CD4-positive, alpha-beta T cell treated with Interferon gamma for 1 hour (primary cell): ENCODE results near the gene CPN1.
"Not testable (repeated sequence)": the region's sequence is repeated elsewhere in the genome, so short reads cannot be mapped to it uniquely, and the experiment has no call there.

Source experiments
- DNase-seq: peaks from one replicate; pipeline ENCODE4 v3.0.0-alpha.2; 2020

The CPN1 gene

DNA sequence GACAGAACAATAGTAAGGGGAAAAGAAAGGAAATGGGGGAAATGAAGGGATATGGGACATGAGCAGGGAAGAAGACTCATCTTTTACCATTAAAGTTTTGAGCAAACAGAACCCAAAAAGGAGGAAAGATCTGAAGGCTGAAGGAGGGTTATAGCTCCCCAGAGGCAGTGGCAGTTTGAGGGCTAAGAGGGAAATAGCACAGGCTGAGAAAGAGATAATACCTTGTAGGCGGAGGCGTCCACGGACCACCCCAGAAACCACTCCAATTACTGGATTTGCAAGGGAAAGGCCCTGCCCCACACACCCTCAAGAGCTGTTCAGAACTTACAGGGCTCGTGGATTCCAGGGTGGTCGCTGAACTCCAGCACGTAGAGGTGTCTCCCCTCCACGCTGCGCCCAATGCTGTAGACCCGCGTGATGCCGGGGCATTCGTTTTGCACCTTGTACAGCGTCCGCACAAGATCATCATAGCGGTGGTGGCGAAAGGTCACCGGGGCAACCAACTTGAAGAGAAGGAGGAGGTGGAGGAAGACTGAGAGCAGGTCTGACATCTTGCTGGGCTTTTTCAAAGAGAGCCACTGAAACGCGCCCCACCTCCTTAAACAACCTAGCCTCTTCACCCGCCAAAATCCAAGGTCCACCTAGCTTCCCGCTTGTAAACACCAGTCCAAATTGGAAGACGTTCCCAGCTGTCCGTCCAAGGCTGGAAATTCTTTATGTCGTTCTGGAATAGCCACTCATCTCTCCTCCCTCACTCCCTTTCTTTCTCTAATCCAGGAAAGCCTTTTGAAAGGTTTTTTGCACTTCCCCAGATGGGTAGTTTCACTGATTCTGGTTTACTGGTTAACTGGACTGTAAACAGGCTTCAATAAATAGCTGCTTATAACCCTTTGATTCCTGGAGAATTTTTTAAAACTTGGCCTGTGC is at the start of gene CPN1:
TSS of gene CPN1 (minus strand) at position 795 of the 927 bp plus-strand sequence. CDS start at position 551, 244 bp downstream.
- DNase-seq = no peak

- DNase-seq = no peak
These were observed 49.2 kb upstream of the CPN1 start for GRCh38 chr10:100130831-100131230.

GRCh38 chr10:100129424-100129823 is 47.8 kb upstream of the CPN1 start:
- DNase-seq = no peak

DNA sequence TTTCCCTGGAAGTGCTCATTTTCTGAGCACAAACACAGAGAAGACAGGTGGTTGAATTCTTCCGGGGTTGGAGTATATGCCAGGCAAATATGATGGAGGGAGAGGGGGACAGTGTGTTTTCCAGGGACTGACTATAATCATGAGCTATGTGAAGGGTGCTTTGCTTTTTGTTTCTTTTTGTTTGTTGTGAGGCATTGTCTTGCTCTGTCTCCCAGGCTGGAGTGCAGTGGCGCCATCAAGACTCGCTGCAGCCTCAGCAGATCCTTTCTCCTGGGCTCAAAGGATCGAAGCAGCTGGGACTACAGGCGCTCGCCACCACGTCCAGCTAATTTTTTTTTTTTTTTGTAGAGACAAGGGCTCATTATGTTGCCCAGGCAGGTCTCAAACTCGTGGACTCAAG is 47.3 kb upstream of the CPN1 start:
- no peak for DNase-seq

GRCh38 chr10:100125335-100125734 is 43.7 kb upstream of the CPN1 start:
- DNase-seq = not testable (repeated sequence)

GRCh38 chr10:100124097-100124496 is 42.4 kb upstream of the CPN1 start:
- no peak for DNase-seq

DNA sequence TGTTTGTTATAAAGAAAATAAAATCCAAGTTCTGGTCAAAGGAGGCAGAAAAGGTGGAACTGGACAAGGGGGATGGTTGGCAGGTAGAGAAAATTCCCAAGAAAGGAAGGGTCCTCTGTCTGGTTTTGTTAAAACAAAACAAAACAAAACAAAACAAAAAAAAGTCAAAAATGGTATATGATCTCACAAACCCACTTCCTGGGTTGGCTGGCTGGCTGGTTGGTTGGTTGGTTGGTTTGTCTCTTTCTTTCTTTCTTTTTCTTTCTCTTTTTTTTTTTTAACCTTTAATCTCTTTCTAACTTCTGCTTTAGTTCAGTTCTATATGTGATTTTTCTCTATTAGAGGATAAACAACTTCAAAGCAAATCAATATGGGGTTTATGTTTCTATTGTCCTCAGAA is 41.1 kb upstream of the CPN1 start:
- DNase-seq = no peak

DNA sequence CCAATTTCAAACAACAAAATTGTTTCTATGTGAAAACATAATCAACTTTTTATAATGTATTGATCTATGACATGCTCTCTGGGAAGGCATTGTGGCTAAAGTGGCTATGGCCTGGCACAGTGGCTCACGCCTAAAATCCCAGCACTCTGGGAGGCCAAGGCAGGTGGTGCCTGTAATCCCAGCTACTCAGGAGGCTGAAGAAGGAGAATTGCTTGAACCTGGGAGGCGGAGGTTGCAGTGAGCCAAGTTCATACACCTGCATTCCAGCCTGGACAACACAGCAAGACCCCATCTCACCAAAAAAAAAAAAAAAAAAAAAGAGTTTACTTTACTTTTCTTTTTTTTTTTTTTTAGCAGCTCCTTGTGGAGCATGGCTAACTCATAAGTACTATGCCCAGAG is 38.9 kb upstream of the CPN1 start:
- no peak for DNase-seq

DNA sequence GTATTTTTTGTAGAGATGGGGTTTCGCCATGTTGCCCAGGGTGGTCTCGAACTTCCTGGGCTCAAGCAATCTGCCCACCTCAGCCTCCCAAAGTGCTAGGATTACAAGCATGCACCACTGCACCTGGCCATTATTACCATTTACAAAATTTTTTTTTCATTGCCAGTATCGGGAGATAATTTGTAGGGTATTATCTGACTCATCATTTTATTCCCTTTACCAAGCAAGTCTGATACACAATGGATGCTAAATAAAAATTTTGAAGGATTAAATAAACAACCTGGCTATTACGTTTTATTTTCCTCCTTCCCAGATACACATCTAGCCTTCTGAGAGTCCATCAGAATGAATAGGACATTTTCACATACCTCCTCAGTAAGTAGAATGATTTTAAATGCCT is 38.1 kb upstream of the CPN1 start:
- no peak for DNase-seq

- DNase-seq = no peak
These were observed 33.5 kb upstream of the CPN1 start for GRCh38 chr10:100114976-100115770.

- no peak for DNase-seq
These were observed 32.8 kb upstream of the CPN1 start for GRCh38 chr10:100114460-100114859.

- DNase-seq = no peak
These were observed 28.0 kb upstream of the CPN1 start for GRCh38 chr10:100109670-100110069.

DNA sequence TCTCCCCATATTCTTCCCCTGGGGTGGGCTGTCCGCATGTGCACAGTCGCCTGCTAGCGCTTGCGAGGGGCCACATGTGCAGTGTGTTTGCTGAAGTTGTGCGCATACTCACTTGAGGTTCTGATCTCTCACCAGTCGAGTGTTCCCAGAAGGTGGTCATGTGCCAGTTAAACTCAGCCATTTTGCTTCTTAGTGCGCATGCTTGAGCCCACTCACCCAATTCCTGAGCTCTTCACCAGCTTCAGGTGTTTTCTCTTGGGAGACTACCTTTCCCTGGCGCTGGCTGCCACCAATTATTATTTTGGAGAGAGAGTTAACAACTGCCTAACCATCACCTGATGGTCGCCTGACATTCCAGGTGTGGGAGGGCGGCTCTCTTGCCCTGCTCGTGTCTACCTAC is 25.2 kb upstream of the CPN1 start:
- DNase-seq = no peak

GRCh38 chr10:100104300-100104699 is 22.6 kb upstream of the CPN1 start:
- DNase-seq = no peak

DNA sequence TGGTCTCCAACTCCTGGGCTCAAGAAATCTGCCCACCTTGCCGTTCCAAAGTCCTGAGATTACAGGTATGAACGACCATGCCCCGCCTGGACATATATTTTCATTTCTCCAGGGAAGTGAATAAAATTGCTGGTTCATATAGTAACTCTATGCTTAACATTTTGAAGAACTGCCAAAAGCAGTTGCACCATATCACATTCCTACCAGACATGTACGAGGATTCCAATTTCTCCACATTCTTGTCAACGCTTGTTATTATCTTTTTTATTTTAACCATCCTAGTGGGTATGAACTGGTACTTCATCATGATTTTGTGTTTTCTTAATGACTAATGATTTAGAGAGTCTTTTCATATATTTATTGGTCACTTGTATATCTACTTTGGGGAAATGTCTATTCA is 21.9 kb upstream of the CPN1 start:
- no peak for DNase-seq

- no peak for DNase-seq
These were observed 19.8 kb upstream of the CPN1 start for GRCh38 chr10:100101192-100102076.

GRCh38 chr10:100100651-100101184 is 19.0 kb upstream of the CPN1 start:
- no peak for DNase-seq

GRCh38 chr10:100089241-100089640 is 7.6 kb upstream of the CPN1 start:
- DNase-seq = no peak

GRCh38 chr10:100086708-100087107 is 5.0 kb upstream of the CPN1 start:
- DNase-seq = not testable (repeated sequence)

- DNase-seq = no peak
These were observed 3.9 kb upstream of the CPN1 start for GRCh38 chr10:100085596-100085995.

GRCh38 chr10:100083623-100084022 is 2.0 kb upstream of the CPN1 start:
- DNase-seq = no peak

DNA sequence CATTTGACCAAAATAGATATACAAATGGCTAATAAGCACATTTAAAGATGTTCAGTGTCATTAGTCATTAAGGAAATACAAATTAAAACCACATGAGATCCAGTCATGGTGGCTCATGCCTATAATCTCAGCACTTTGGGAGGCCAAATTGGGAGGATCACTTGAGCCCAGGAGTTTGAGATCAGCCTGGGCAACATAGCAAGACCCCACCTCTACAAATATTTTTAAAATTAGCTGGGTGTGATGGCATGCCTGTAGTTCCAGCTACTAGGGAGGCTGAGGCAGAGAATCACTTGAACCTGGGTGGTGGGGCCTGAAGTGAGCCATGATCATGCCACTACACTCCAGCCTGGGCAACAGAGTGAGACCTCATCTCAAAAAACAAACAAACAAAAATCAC is 607 bp upstream of the CPN1 start:
- DNase-seq = not testable (repeated sequence)

GRCh38 chr10:100076750-100077149 is 4.9 kb downstream of the CPN1 start:
- no peak for DNase-seq
